ENCODE measurements around the gene TMEM163.
"Not testable (repeated sequence)": the region's sequence is repeated elsewhere in the genome, so short reads cannot be mapped to it uniquely, and the experiment has no call there.

TMEM163 gene

GRCh38 chr2:134573085-134573370, 145.8 kb downstream of the TMEM163 start:
- DNase-seq, result no peak

GRCh38 chr2:134572314-134573084, 146.3 kb downstream of the TMEM163 start:
- DNase-seq, result no peak

- DNase-seq, result no peak
Observed at GRCh38 chr2:134570676-134571075, 148.1 kb downstream of the TMEM163 start.

- DNase-seq, result no peak
Observed at GRCh38 chr2:134568413-134568812, 150.4 kb downstream of the TMEM163 start.

GRCh38 chr2:134567666-134568065, 151.1 kb downstream of the TMEM163 start:
- DNase-seq, result no peak

GRCh38 chr2:134564955-134565354, 153.8 kb downstream of the TMEM163 start:
- not testable (repeated sequence) for DNase-seq

GRCh38 chr2:134564549-134564948, 154.3 kb downstream of the TMEM163 start:
- no peak for DNase-seq

GRCh38 chr2:134558208-134558830, 160.5 kb downstream of the TMEM163 start:
- DNase-seq, result no peak

- no peak for DNase-seq
Observed at GRCh38 chr2:134555411-134555810, 163.4 kb downstream of the TMEM163 start.

GRCh38 chr2:134553657-134554056, 165.1 kb downstream of the TMEM163 start:
- no peak for DNase-seq

GRCh38 chr2:134550566-134551164, 168.1 kb downstream of the TMEM163 start:
- no peak for DNase-seq

GRCh38 chr2:134549104-134549503, 169.7 kb downstream of the TMEM163 start:
- DNase-seq, result no peak

GRCh38 chr2:134540990-134541389, 177.8 kb downstream of the TMEM163 start:
- DNase-seq, result no peak

GRCh38 chr2:134539981-134540380, 178.8 kb downstream of the TMEM163 start:
- no peak for DNase-seq

- DNase-seq, result no peak
Observed at GRCh38 chr2:134537702-134538101, 181.1 kb downstream of the TMEM163 start.

GRCh38 chr2:134537121-134537520, 181.7 kb downstream of the TMEM163 start:
- no peak for DNase-seq

GRCh38 chr2:134536296-134536695, 182.5 kb downstream of the TMEM163 start:
- DNase-seq, result no peak

GRCh38 chr2:134532537-134532936, 186.3 kb downstream of the TMEM163 start:
- DNase-seq, result no peak

- no peak for DNase-seq
Observed at GRCh38 chr2:134527381-134527780, 191.4 kb downstream of the TMEM163 start.

GRCh38 chr2:134522496-134523455, 196.0 kb downstream of the TMEM163 start:
- no peak for DNase-seq

GRCh38 chr2:134518101-134518500, 200.7 kb downstream of the TMEM163 start:
- no peak for DNase-seq

GRCh38 chr2:134515137-134515536, 203.7 kb downstream of the TMEM163 start:
- DNase-seq, result no peak

- DNase-seq, result no peak
Observed at GRCh38 chr2:134513465-134513804, 205.4 kb downstream of the TMEM163 start.
